Omental fat pad (tissue), 4 donors: ENCODE measurements around the gene TIMM10. TPM values are rescaled to one million over a fixed set of nuclear protein-coding genes. Genes with fewer than 3 reads are reported as not detected.

ENCODE experiments used
- ATAC-seq: fragments of 150-250 bp; one replicate; pipeline ENCODE4 v1.9.1; 2016; ENCODE audit warnings: mild to moderate bottlenecking, moderate library complexity; ENCODE audit not compliant: low FRiP score
- DNase-seq: peaks from one replicate; pipeline ENCODE4 v3.0.0-alpha.2; 2019; ENCODE audit warnings: low spot score
- total RNA-seq, 4 donors: library from RNA; depleted of rRNA; stranded (reverse); fragments of >200 nt; gene quantifications; one replicate each; pipeline ENCODE4 v1.1.0, GENCODE V29; 2016
- TF ChIP-seq, protein P1 (sequence below), 3 donors: fragments of 450-650 bp; IDR thresholded peaks; one replicate each; pipeline ENCODE4 v1.5.1; 2016 to 2017; ENCODE audit warnings: antibody characterized with exemption in 3 of 3, mild to moderate bottlenecking in 3 of 3, moderate library complexity in 2 of 3

TIMM10 gene
- total RNA-seq, 4 donors from 2014 or later: 42.9 to 49.0 (median 45.9) TPM

DNA sequence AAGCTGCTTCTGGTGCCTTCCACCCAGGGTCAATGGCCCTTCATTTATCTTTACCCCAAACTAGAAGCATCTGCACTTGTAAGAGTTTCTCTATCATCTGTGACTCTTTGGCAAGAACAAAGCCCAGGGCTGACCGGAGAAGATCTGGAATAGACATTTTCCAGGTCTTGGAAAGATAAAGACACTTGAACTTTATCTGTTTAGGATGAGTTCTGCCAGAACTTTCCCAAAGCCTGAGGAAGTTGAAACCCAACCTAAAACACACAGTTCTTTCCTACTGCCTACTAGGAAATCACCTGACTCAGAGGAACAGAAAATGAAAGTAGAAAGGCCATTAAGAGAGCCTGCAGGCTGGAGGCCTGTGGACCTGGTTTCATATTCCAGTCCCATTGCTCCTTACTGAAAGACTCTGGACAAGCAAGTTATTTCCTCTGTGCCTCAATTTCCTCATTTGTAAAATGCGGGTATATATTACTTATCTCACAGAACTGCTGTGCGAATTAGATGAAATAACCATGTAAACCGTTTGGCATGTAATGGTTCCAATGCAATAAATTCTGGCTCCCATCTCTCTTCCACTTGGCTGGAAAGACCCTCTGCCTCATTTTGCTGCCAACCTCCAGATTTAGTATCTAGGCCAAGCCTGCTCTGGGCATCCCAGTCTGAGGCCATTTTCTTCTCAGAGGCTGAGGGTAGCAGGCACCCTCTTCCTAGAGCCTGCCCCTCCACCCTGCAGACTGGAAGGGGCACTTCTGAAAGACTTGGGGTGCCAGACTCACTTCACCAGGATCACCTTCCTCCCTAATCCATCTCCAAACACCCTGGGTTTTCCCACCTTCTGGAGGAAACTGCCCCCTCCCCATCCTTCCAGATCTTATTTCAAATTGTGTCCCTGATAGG lies 35.7 kb upstream of the TIMM10 start:
- TF ChIP-seq, protein P1, sequence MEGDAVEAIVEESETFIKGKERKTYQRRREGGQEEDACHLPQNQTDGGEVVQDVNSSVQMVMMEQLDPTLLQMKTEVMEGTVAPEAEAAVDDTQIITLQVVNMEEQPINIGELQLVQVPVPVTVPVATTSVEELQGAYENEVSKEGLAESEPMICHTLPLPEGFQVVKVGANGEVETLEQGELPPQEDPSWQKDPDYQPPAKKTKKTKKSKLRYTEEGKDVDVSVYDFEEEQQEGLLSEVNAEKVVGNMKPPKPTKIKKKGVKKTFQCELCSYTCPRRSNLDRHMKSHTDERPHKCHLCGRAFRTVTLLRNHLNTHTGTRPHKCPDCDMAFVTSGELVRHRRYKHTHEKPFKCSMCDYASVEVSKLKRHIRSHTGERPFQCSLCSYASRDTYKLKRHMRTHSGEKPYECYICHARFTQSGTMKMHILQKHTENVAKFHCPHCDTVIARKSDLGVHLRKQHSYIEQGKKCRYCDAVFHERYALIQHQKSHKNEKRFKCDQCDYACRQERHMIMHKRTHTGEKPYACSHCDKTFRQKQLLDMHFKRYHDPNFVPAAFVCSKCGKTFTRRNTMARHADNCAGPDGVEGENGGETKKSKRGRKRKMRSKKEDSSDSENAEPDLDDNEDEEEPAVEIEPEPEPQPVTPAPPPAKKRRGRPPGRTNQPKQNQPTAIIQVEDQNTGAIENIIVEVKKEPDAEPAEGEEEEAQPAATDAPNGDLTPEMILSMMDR (IDR thresholded peaks at IDR 0.05): no peak
- DNase-seq (no peak), ATAC-seq (peak; percentile 48)

DNA sequence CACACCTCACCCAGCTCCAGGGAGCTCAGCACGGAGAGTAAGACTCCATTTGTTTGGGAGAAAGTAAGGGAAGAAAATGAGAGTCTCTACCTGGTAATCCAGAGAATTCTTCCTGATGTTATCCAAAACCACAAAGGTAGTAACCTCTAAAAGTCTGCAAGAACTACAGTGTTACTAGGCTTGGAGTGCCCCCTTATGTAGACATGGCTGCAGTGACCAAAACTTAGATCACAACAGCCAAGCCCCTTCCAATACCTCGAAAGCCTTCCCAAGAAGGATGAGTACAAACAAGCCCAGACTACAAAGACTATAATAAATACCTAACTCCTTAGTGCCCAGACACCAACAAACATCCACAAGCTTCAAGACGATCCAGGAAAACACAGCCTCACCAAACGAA lies 32.0 kb upstream of the TIMM10 start:
- ATAC-seq (no peak), DNase-seq (no peak)
- TF ChIP-seq, protein P1 (IDR thresholded peaks at IDR 0.05): no peak

DNA sequence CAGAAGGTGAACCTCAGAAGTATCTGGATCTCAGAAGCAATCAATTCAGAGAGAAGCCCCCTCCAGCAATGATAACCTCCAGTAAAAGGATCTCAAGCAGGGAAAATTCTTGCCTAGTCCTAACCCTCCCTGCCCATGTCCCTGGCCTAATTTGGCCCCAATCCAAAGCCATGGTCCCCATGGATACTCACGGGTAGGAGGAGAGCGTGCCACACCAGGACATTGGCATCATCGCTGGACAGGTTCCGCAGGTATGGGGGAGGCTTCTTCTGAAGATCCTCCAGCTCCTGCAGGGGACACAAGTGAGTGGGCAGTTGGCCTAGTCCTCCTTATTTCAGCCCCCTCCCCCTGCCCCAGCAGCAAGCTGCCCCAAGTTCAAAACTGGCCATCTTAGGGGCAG lies 29.6 kb upstream of the TIMM10 start:
- TF ChIP-seq, protein P1 (IDR thresholded peaks at IDR 0.05): no peak
- ATAC-seq (no peak), DNase-seq (no peak)

DNA sequence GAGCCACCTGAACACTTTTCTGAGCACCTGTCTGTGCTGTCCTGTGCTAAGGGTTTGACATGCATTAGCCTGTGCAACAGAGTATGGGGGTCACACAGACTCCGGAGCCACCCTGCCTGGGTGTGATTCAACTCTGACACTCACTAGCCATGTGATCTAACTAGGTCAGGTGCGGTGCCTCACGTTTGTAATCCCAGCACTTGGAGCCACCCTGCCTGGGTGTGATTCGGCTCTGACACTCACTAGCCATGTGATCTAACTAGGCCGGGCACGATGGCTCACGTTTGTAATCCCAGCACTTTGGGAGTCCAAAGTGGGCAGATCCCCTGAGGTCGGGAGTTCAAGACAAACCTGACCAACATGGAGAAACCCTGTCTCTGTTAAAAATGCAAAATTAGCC lies 25.5 kb upstream of the TIMM10 start:
- ATAC-seq (no peak), DNase-seq (no peak)
- TF ChIP-seq, protein P1 (IDR thresholded peaks at IDR 0.05): no peak

DNA sequence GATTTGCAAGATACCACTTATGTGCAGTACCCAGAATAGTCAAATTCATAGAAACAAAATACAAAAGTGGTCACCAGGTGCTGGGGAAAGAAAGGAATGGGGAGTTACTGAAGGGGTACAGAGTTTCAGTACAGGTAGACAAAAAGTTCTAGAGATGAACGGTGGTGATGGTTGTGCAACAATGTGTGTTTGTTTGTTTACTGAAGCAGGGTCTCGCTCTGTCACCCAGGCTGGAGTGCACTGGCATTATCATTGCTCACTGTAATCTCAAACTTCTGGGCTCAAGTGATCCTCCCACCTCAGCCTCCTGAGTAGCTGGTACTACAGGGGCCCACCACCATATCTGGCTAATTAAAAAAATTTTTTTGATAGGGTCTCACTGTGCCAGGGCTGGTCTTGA lies 24.8 kb upstream of the TIMM10 start:
- ATAC-seq: no peak
- TF ChIP-seq, protein P1 (IDR thresholded peaks at IDR 0.05): no peak
- DNase-seq: no peak

DNA sequence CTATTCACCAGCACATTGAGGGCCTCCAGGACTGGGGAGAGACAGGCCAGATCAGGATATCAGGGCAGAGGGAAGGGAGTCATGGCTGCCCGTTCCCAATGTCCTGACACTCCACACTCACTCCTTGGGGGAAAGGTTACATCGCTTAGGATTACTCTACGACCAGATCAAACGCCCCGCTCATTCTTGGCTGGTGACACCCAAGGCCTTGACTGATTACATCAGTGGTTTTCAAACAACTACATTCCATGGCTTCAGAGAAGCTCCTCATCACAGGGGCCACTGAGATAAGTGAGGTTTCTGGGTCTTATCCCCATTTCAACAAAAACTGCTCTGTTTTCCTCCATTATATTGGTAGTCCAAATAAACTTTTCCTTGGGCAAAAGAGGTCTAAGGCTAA lies 21.9 kb upstream of the TIMM10 start:
- ATAC-seq: no peak
- DNase-seq: no peak
- TF ChIP-seq, protein P1 (IDR thresholded peaks at IDR 0.05): no peak

DNA sequence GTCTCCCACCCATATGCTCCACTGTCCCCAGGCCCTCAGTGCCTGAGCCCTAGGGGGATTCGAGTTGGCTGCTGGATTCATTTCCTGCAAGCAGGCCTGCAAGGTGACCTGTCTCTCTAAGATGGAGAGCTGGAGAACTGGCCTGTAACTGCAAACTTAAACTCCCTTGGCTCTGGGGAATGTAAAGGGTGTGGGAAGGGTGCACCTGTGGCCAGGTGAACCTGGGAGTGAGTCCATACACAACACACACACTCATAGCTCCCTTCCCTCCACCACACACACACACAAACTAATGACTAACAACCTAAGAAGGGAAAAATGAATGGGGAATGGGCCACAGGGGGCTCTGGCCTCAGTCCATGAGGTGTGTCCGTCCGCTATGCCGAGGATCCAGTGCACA lies 21.4 kb upstream of the TIMM10 start:
- TF ChIP-seq, protein P1 (IDR thresholded peaks at IDR 0.05): no peak
- ATAC-seq (no peak), DNase-seq (no peak)
